Measurements from ENCODE around the gene CAMK2D.

The CAMK2D gene

DNA sequence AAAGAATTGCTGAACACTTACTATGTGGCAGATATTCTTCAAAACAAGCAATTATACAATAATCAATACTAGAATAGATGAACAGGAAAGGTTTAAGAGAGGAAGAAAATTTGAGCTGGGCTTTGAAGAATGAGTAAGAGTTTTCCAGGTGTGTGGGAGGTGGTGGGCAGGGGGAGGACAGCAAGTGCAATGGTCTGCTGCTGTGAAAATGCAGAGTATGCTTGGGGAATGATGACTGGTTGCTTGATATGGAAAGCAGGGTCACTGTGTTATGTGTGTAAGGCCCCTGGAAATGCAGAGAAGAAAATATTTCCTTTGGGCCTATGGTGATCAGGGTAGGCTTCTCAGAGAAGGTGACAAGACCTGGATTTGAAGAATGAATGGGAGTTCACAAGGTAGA is 300.3 kb downstream of the CAMK2D start:
- DNase-seq, result no peak

DNA sequence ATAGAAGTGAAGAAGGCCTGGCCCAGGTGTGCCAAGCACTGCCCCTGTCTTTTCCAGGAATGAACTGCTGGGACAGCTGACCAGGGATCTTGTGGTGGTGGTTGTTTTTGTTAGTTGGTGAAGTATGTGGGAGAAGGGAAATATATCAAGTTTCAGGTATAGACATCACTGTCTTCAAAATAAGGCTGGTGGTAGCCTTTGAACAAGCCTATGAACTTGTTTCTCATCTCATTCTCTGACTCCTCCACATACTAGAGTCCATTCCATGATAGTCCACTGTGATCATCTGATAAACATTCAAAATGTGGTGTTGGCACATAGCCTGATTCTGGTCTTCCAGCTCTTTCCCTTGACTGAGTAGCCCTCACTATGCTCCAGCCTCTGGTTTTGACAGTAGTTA is 303.7 kb downstream of the CAMK2D start:
- no peak for DNase-seq

DNA sequence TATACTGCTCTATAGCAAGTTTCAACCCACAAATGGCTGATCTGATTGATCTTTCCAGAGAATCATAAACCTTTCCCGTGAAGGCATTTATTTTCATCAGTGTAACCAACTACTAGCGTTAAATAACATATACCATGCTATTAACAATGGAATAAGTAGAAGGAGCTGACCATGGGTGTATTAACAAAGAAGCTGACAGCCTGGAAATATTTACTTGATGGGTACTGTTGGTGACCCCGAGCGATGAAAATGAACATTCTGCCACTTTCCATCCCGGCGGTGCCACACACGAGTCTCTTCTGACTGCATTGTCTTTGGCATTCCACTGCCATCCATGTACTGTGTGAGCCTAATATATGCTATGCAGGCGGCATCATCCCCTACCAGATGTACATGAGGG is 304.4 kb downstream of the CAMK2D start:
- no peak for DNase-seq

DNA sequence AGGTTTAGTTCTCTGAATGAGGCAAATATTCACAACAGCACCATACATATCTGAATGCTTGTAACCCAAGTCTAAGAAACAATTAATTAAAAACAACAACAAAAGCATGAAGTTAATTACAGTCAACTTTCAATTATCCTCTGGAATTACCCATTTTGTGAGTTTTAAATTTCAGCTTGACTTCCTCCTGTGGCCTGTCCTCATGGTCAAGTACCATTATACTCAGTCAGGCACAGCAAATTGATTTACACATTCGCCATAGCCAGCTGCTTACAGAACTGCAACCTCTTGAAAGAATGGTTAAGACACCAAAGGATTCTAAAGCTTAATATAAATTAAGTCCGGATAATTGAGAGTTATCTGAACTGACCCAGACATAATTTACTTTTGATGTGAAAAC is 306.5 kb downstream of the CAMK2D start:
- DNase-seq, result no peak

DNA sequence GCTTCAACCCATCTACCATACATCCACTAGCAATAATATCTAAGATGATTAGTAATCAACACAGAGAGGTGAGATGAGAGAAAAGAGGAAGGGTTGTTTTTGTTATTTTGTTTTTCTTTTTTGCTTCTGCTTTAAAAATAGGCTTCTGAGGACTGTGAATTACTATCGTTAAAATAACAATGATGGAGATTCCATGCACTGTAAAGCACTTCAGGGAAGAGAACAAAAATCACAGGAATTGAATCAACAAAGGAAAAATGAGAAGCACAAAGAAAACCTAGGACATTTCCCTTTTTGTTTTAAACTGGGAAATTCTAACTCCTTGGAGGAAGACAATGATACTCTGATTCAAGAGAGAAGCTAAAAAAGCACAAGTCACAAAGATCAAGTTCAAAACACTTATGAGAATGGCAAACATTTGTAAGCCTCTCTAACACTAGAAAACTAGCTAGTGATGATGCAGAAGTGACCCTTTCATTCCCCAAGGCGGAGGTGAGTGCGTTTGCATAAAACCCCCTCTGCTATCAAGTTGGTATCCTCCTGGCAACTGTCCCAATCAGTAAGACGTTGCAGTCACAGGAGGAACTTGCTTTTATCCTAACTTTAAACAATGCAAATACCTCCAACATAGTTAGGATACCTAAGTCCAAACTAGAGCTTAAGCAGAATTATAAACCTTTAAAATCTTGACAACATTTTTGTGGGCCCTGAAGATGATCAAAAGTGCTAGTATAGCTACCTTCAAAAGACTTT is 308.5 kb downstream of the CAMK2D start:
- DNase-seq, result no peak

DNA sequence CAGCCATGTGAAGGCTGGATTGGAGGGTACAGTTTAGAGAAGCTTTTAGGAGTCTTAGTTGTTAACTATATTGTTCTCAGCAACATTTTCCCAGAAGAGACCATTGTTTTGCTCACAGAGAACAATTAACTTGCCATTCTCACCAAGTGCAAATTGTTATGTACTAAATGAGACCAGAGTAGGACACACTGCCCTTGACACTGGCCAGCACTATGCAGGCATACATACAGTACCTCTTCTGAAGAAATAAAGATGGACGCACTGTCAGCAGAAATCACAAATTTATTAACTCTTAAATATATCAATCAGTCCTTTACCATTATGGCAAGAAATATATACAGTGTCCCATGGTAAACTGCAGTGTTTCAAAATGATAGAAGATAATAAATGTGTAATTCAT is 309.4 kb downstream of the CAMK2D start:
- DNase-seq, result no peak

DNA sequence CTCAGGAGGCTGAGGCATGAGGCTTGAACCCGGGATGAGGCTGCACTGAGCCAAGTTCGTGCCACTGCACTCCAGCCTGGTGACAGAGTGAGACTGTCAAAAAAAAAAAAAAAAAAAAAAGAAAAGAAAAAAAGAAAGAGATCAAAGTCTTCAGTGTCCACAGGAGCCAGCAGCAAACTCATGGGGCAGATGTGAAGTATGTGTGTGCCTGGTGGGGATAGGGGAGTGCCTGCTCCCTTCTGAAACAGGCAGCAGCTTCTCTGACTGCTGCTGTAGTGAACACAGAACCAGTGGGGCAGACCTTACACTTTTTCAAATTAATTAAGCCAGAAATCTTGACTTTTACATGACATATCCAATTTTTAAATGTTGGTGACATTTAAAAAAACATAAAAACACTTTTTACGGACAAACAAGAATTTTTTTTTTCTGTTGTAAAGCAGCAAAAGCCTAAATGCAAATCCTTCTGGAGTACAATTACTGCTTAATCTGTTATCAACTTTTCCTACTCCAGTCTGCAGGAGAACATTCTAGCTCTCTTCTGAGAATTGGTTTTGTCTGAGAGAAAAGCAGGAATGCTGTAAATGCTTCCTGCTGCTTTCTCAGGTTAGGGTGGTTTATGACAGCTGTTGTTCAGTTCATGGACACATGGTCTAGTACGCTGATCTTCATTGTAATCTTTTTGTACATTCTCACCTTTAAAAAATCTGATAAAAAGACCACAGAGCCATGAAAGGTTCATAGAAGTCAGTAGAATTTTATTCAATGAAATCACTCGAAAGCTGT is 311.1 kb downstream of the CAMK2D start:
- DNase-seq, result no peak

DNA sequence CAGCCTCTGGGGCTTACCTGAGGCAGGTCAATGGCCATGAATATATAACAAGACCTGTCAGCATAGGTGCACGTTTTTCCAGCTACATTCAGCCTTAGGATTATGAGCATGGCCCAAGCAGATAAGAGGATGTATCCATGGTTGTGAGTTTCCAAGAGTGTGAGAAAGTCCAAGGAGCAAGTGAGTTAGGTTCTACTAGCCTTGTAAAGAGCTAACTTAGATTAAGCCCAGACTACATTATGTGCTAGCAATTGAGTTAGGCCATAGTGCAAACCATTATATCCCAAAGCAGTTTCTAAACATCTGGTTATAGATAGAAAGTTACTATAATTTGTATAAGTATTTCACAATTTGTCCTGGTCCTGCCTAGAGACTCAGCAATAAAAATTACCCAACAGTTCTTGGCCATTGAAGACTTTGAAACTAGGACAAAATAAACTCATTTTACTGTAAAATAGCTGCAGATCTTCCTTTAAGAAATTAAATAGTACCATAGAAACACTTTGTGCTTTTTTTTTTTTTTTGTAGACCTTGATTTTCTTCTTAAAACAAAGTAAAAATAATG is 312.0 kb downstream of the CAMK2D start:
- DNase-seq, result no peak

DNA sequence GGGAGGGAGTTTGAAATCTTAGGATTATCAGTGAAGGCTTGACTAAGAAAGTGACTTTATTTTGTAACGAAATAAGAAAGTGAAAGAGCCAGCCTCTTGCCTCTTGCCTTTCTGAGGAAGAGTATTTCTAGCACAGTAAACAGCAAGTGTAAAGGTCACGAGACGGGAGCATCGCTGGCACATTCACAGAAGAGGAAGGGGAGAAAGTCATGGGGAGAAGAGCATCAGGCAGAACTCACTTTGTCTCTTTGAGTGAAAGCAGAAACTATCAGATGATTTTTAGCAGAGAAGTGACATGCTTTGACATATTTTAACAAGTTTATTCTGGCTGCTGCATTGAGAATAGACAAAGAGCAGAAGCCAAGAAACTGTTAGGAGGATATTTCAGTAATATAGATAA is 313.8 kb downstream of the CAMK2D start:
- DNase-seq, result no peak

DNA sequence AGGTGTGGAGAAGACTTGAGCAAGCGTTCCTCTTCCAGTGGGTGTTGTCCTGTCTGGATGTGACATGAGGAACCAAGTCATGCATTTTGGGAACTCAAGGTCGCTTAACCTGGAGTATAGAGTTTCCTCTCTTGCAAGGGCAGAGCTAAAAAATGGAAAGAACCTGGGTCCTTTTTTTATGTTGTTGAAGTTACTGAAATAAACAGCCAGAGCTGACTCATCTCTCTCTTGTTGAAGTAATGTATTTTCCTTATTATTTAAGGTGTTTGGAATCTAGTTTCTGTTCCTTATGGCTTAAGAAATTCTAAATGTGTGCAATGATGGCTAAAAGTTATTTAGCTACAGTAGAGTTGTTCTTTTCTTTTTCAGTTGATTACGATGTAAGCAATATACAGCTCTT is 314.5 kb downstream of the CAMK2D start:
- DNase-seq, result no peak

DNA sequence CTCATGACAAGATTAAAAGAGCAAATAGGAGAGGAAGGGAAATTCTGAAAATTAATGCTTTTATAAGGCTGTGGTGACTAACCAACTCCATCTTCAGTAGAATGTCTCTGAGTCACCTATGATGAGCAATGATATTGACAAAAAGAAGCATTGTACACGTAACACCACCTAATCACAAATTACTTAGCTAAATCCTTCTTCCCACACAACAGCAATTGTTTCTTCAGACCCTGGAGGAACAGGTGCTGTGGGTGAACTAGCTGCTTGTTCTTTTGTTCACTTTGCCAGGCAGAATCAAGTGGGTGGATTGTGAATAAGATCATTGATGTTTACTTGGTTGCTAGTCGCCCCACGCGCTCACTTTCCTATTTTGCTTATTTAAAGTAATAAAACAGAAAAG is 315.5 kb downstream of the CAMK2D start:
- DNase-seq, result peak; percentile 25

DNA sequence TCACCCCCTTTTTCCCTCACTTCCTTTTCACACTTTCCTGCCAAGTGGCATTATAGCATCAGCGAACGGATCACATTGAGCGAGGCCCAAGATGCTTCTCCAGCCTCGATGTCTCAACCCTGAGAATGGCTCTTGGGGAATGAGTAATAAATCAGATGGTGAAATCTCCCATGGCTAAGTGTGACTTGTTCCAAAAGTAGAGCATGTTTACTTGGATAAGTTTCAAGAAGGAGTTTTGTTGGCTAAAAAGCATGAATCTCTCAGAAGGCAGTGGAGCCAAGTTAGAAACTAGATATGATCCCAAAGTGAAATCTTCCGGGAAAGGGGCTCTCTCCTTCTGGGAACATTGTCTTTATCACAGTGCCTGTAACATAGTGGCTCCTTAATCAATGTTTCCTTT is 316.3 kb downstream of the CAMK2D start:
- no peak for DNase-seq

DNA sequence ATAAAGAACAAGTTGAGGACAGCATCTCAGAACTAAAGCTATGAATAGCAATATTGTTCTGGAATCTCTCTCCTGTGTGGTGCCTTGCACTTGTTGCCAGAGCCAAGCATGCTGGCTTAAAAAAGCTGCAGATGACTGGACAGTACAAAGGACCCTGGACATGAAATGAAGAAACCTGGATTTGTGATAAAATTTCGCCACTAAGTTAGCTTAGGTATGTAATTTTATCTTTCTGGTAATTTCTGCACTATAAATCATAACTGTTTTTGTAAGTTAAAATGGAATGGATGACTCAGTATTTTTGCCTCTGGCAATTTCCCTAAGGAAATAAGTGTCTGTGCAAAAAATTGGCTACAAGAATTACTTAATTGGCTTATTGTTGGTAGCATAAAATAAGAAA is 317.2 kb downstream of the CAMK2D start:
- no peak for DNase-seq

DNA sequence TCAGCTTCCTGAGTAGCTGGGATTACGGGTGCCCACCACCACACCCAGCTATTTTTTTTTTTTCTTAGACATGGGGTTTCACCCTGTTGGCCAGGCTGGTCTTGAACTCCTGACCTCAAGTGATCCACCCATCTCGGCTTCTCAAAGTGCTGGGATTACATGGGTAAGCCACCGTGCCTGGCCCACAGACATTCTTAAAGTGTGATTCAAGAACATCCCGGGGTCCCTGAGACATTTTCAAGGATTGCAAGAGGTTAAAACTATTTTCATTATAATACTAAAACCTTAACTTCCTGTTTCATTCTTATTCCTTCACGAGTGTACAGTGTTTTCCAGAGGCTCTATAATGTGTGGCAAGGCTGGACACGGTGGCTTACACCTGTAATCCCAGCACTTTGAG is 318.7 kb downstream of the CAMK2D start:
- DNase-seq, result no peak

DNA sequence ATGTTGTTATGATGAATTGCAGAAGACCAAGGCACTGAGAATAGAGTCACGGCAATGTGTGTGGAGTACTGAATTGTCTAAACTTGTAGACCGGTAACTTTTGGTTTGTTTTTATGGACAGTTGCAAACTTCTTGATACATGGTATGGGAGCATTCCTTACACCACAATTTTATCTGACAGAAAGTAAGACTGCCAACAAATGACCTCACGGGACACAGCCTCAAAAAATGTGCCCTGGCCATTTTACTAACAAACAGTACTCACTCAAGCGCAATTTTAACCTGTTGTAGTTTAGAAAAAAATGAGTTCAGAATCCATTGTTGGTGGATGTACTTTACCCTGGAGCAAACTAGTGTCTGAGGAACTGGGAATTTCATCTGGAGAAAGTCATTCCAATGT is 321.2 kb downstream of the CAMK2D start:
- DNase-seq, result no peak

DNA sequence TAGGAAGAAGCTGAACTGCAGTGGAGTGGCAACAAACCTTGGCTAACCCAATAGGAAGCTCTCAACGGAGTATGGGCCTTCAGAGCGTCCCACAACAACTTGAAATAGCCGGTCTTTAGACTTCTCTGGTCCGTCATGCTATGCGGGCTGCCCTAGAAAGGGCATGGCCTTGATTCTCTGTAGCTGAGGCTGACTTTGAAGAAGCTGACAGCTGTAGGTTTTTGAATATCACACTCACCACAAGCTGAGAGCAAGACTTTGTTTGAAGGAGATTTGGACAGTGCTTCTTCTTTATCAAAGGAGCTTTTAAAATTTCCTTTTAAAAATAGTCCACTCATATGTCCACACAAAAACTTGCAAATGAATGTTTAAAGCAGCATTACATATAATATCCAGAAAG is 322.9 kb downstream of the CAMK2D start:
- DNase-seq, result no peak

DNA sequence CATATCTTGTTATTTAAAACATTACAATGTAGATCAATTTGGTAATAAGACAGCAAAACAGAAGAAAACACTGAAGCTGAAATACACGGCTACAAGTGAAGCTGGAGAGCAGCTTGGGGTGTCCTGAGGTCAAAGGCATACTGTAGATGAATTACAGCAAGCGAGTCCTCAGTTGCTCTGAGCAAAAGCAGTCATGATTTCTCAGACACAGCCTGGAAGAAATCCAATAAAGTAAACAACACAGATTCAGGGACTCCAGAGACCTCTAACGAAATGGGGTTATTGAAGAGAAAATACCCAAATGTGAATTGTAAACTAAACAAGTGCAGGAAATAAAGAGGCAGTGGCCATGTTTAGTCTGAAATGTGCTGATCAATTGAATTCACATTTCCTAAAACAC is 324.4 kb downstream of the CAMK2D start:
- no peak for DNase-seq

DNA sequence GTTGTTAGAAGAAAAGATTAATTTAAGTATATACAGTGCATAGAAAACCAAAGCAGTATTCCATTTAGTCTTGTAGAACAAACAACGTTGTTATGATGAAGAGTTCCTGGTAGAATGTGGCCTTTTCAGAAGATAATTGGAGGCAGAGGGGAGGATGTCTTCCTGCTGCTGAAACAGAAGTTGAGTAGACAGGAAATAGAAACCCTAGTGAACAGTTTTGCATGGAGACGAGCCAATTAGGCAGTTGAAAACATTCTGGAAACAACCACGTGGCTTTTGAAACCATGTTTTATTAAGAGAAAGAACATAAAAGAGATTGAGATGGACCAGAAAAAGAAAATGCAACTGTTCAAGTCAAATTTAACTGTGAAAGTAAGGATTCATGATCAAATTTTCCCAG is 325.2 kb downstream of the CAMK2D start:
- no peak for DNase-seq

DNA sequence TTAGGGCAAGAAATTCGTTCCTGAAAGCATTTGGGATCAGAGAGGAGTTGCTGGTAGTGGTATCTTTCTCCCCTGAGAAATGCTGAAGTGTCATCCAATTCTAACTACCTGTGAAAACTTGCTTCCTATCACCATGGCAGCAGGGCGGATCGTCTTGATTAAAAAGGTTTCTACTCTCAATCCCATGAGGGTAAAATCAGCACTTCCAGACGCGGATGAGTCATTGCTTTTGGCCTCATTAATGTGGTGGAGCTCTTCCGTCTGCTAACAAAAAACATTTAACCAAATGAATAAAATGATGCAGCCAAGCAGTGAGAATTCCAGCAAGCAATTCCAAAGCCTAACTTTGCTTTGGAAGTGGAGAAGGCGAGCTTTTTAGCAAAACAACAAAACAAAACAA is 325.6 kb downstream of the CAMK2D start:
- no peak for DNase-seq

DNA sequence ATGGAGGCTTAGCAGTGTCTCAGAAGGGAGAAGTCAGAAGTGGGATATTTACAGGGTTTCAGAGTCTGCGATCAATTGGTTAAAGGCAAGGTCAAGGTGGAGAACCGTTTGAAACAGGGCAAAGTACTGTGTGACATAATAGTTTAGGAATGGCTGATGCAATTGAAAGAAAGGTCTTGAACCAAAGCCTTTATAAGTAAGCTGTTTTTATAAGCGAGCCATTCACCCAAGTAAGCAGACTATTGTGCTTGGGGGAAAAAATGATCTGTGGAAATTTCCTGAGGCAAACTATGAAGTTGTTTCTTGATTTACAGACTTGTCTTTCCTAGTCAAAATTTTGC is 327.3 kb downstream of the CAMK2D start:
- DNase-seq, result no peak

DNA sequence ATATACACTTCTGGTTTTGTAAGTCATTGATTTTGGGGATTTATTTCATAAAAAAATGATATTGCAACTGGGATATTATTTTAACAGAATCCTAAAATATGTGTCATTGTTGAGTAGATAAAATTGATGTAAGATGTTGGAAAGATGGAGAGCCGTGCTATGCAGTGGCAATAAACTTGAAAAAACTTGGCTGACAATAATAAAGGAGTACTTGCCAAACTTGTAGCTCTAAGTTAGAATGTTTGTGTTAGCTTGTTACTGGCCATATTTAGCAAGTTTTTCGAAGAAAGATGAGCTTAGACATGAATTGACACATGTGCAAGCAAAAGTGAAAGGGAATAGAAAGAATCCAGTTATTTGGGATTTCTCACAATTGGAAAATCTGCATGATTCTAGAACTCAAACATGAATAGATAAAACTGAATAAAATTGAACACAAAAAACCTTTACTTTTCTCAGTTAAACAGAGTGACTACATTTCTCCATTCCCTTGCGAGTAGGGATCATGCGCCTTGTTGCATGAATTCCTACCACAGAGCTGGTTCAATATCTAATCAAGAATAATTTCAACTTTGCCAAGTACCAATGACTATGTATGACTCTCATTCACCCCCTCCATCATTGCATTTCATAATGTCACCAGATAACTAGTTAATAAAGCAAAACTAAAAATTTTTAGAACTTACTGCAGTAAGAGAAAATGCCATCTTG is 327.8 kb downstream of the CAMK2D start:
- no peak for DNase-seq

DNA sequence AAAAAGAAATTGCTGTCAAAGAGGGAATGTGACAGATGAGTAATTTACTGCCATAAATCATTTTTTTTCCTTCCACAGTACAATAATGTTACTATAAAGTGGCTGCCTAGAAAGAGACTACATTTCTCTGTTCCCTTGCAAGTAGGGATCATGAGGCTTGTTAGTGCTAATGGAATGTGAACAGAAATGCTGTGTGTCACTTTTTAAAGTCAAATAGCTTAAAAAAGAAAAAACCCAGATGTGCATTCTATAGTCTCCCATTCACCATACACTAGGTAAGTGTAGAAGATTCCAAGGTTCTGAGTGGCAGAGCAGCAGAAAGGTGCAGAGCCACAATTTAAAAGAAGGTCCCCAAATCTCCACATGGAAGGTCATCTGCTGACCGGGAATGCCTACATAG is 328.4 kb downstream of the CAMK2D start:
- no peak for DNase-seq

DNA sequence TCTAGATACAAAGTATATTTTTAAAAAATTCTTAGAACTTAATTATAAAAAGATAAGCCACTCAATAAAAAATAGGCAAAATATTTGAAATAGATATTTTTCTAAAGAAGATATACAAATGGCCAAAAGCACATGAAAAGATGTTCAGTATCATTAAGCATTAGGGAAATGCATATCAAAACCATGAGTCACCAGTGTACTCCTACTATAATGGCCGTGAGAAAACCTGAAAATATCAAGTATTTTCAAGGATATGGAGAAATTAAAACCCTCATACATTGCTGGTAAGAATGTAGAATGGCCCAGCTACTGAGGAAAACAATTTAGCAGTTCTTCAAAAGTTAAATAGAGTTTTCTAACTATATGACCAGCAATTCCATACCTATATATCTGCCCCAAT is 337.9 kb downstream of the CAMK2D start:
- DNase-seq, result no peak

DNA sequence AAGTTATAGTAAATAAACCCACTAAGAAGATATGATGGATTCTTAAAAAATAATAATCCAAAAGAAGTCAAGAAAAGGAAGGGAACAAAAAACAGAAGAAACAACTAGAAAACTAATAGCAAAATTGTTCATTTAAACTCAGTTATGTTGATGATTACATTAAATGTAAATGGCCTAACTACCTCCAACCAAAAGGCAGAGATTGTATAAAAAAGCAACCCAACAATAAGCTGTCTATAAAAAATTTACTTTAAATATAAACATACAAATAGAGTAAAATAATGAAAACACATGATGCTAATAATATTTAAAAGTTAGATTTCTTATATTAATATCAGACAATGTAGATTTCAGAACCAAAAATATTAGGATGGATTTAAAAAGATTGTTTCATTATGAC is 340.6 kb downstream of the CAMK2D start:
- DNase-seq, result no peak
